Measurements from ENCODE around the gene RUNX1. TPM values are rescaled to one million over a fixed set of nuclear protein-coding genes. Genes with fewer than 3 reads are reported as not detected.

Gene RUNX1
- total and polyA plus RNA-seq, 8 donors = 7.5 to 89.6 (median 10.8) TPM

DNA sequence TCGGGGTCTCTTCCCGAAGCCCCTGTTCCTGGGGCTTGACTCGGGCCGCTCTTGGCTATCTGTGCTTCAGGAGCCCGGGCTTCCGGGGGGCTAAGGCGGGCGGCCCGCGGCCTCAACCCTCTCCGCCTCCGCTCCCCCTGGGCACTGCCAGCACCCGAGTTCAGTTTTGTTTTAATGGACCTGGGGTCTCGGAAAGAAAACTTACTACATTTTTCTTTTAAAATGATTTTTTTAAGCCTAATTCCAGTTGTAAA, 158.7 kb downstream of the RUNX1 start:
- Histone ChIP-seq H3K36me3 (no peaks in the 10 kb centered on the region), H3K27ac (peak overlapping the region; percentile 98 to 99), H3K4me3 (peak overlapping the region; percentile 58 to 64), H3K9me3 (no peaks in the 10 kb centered on the region), H3K4me1 (peaks cover 0 to 22% of the 10 kb centered on the region in 2 donors), H3K27me3 (peaks cover 6 to 51% of the 10 kb centered on the region in 2 donors)
- DNase-seq = no peak
- ATAC-seq = no peak
- TF ChIP-seq, protein P1, sequence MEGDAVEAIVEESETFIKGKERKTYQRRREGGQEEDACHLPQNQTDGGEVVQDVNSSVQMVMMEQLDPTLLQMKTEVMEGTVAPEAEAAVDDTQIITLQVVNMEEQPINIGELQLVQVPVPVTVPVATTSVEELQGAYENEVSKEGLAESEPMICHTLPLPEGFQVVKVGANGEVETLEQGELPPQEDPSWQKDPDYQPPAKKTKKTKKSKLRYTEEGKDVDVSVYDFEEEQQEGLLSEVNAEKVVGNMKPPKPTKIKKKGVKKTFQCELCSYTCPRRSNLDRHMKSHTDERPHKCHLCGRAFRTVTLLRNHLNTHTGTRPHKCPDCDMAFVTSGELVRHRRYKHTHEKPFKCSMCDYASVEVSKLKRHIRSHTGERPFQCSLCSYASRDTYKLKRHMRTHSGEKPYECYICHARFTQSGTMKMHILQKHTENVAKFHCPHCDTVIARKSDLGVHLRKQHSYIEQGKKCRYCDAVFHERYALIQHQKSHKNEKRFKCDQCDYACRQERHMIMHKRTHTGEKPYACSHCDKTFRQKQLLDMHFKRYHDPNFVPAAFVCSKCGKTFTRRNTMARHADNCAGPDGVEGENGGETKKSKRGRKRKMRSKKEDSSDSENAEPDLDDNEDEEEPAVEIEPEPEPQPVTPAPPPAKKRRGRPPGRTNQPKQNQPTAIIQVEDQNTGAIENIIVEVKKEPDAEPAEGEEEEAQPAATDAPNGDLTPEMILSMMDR (IDR thresholded peaks at IDR 0.05) = no peak
- intact Hi-C loops (cut with DNase I) = no loop called here

DNA sequence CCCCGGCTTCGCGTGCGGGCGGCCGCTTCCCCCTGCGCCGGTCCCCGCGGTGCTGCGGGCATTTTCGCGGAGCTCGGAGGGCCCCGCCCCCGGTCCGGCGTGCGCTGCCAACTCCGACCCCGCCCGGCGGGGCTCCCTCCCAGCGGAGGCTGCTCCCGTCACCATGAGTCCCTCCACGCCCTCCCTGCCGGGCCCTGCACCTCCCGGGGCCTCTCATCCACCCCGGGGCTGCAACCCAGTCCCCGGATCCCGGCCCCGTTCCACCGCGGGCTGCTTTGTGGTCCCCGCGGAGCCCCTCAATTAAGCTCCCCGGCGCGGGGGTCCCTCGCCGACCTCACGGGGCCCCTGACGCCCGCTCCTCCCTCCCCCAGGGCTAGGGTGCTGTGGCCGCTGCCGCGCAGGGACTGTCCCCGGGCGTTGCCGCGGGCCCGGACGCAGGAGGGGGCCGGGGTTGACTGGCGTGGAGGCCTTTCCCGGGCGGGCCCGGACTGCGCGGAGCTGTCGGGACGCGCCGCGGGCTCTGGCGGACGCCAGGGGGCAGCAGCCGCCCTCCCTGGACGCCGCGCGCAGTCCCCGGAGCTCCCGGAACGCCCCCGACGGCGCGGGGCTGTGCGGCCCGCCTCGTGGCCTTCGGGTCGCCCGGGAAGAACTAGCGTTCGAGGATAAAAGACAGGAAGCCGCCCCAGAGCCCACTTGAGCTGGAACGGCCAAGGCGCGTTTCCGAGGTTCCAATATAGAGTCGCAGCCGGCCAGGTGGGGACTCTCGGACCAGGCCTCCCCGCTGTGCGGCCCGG, 159.2 kb downstream of the RUNX1 start:
- peaks cover 6 to 48% of the 10 kb centered on the region in 2 donors for H3K27me3 ChIP-seq
- TF ChIP-seq, protein P1 (IDR thresholded peaks at IDR 0.05) = peak; percentile 85 to 95
- peak; percentile 77 to 98 (median 86) for DNase-seq

DNA sequence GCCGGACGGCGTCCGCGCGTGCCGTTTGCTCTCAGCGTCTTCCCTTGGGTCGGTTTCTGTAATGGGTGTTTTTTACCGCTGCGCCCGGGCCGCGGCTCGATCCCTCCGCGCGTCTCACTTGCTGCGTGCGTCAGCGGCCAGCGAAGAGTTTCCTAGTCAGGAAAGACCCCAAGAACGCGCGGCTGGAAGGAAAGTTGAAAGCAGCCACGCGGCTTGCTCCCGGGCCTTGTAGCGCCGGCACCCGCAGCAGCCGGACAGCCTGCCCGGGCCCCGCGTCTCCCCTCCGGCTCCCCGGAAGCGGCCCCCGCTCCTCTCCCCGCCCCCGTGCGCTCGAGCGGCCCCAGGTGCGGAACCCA, 159.8 kb downstream of the RUNX1 start:
- Histone ChIP-seq H3K27ac (peak overlapping the region; percentile 98 to 99), H3K4me3 (peak overlapping the region; percentile 58 to 64), H3K4me1 (peaks cover 0 to 27% of the 10 kb centered on the region in 2 donors), H3K9me3 (no peaks in the 10 kb centered on the region), H3K36me3 (no peaks in the 10 kb centered on the region), H3K27me3 (peaks cover 6 to 53% of the 10 kb centered on the region in 2 donors)
- TF ChIP-seq, protein P1 (IDR thresholded peaks at IDR 0.05) = no peak
- ATAC-seq (no peak), DNase-seq (peak; percentile 53 to 92 (median 64))
- intact Hi-C loops (cut with DNase I) = no loop called here

More for the DNA sequence above, 159.2 kb downstream of the RUNX1 start:
- H3K27ac ChIP-seq = peak overlapping the region; percentile 98 to 99
- no peaks in the 10 kb centered on the region for H3K36me3 ChIP-seq
- H3K4me1 ChIP-seq = peaks cover 0 to 22% of the 10 kb centered on the region in 2 donors
- intact Hi-C loops (cut with DNase I) = no loop called here
- no peaks in the 10 kb centered on the region for H3K9me3 ChIP-seq
- peak; percentile 75 for ATAC-seq
- H3K4me3 ChIP-seq = peak overlapping the region; percentile 58 to 64

DNA sequence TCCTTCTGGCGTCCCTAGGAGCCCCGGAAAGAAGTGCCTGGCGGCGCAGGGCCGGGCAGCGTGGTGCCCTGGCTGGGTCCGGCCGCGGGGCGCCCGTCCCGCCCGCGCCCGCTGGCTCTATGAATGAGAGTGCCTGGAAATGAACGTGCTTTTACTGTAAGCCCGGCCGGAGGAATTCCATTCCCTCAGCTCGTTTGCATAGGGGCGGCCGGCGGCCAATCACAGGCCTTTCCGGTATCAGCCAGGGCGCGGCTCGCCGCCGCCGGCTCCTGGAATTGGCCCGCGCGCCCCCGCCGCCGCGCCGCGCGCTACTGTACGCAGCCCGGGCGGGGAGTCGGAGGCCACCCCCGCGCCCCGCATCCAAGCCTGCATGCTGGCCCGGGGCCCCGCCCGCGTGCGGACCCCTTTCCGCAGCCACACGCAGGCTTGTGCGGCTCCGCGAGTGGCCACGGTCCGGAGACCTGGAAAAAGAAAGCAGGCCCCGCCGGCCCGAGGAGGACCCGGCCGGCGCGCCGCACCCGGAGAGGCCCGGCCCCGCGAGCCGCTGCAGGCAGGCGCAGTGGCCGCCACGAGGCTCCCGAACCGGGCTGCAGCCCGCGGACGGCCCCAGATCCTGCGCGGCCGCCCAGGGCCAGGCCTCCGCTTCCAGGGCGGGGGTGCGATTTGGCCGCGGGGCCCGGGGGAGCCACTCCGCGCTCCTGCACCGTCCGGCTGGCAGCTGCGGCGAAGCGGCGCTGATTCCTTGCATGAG, 160.4 kb downstream of the RUNX1 start:
- Histone ChIP-seq H3K36me3 (no peaks in the 10 kb centered on the region), H3K27ac (peak overlapping the region; percentile 98 to 99), H3K4me1 (peaks cover 0 to 32% of the 10 kb centered on the region in 2 donors), H3K27me3 (peaks cover 6 to 54% of the 10 kb centered on the region in 2 donors), H3K9me3 (no peaks in the 10 kb centered on the region), H3K4me3 (peak overlapping the region; percentile 58 to 64)
- DNase-seq = peak; percentile 90 to 98 (median 96)
- TF ChIP-seq, protein P1 (IDR thresholded peaks at IDR 0.05) = peak in 1 of 2 donors; percentile 11
- intact Hi-C loops (cut with DNase I) = no loop called here
- ATAC-seq = peak; percentile 73
